Measurements from ENCODE around the gene SND1.

DNA sequence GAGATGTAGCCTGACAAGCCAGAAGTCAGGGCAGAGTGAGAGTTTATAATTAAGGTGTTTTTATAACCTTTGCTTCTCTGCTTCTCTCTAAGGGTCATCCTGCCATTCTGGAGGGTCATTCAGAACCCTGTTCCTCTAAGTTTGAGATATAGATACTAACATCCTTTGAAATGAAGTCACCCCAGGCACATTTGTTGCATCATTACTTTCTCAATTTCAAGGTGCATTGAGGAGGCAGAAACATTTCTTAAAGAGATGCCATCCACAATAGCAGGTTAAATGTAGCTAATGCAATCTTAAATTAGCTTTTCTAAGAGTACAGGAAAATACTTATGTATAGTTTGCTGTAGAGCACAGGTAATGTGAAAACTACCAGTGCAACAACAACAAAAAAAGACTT lies 272.9 kb downstream of the SND1 start:
- TF ChIP-seq, protein P1, sequence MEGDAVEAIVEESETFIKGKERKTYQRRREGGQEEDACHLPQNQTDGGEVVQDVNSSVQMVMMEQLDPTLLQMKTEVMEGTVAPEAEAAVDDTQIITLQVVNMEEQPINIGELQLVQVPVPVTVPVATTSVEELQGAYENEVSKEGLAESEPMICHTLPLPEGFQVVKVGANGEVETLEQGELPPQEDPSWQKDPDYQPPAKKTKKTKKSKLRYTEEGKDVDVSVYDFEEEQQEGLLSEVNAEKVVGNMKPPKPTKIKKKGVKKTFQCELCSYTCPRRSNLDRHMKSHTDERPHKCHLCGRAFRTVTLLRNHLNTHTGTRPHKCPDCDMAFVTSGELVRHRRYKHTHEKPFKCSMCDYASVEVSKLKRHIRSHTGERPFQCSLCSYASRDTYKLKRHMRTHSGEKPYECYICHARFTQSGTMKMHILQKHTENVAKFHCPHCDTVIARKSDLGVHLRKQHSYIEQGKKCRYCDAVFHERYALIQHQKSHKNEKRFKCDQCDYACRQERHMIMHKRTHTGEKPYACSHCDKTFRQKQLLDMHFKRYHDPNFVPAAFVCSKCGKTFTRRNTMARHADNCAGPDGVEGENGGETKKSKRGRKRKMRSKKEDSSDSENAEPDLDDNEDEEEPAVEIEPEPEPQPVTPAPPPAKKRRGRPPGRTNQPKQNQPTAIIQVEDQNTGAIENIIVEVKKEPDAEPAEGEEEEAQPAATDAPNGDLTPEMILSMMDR (IDR thresholded peaks at IDR 0.05) = no peak
- no peak for TF ChIP-seq POLR2A (IDR thresholded peaks at IDR 0.05)
